CD4-positive, alpha-beta T cell (primary cell): ENCODE measurements around the gene NFIC. TPM values are rescaled to one million over a fixed set of nuclear protein-coding genes. Genes with fewer than 3 reads are reported as not detected.

ENCODE experiments used
- ATAC-seq: fragments of 200-7000 bp; cut with Tn5 transposase; one replicate; pipeline ENCODE4 v1.10.0; 2022; ENCODE audit warnings: mild to moderate bottlenecking; ENCODE audit not compliant: poor library complexity
- CTCF ChIA-PET: fragments of 350-600 bp; sonication (Branson Sonifier 250); formaldehyde crosslinking; loops from one replicate; lab custom pipeline; 2021; ENCODE audit warnings: antibody characterized with exemption, inconsistent platforms; lab: Charles Lee
- POLR2A ChIA-PET: fragments of 350-600 bp; sonication (Branson Sonifier 250); formaldehyde crosslinking; loops from one replicate; lab custom pipeline; 2021; ENCODE audit warnings: antibody characterized with exemption, inconsistent platforms; lab: Charles Lee
- DNase-seq, 14 experiments: peaks; one replicate each; pipeline ENCODE4 v3.0.0-alpha.2; 2013 to 2020; ENCODE audit warnings: mixed read lengths in 2 of 14
- H3K27ac ChIP-seq, 2 donors: one replicate each; pipeline versions ENCODE4 v1.5.1 to v1.7.0; 2013; ENCODE audit warnings: low read length in 2 of 2, low read depth in 1 of 2, mild to moderate bottlenecking in 1 of 2
- H3K27me3 ChIP-seq, 2 experiments: 1 replicate in 1 of 2; 2 replicates in 1 of 2; pipeline versions ENCODE4 v1.6.1 to v1.7.0; 2013; ENCODE audit warnings: low read length in 2 of 2, control low read depth in 1 of 2, mild to moderate bottlenecking in 1 of 2, moderate library complexity in 1 of 2; ENCODE audit not compliant: insufficient read depth in 2 of 2, control insufficient read depth in 1 of 2
- H3K36me3 ChIP-seq: one replicate; pipeline ENCODE4 v1.6.1; 2013; ENCODE audit warnings: low read length, control low read depth; ENCODE audit not compliant: insufficient read depth
- H3K4me1 ChIP-seq: one replicate; pipeline ENCODE4 v1.6.1; 2013; ENCODE audit warnings: low read length, control low read depth; ENCODE audit not compliant: insufficient read depth
- H3K4me3 ChIP-seq: one replicate; pipeline ENCODE4 v1.5.1; 2013; ENCODE audit warnings: mild to moderate bottlenecking, low read length, moderate library complexity
- H3K9me3 ChIP-seq, 2 experiments: 1 replicate in 1 of 2; 2 replicates in 1 of 2; pipeline versions ENCODE4 v1.6.1 to v1.7.0; 2013; ENCODE audit warnings: low read length in 2 of 2, mild to moderate bottlenecking in 2 of 2, control low read depth in 1 of 2, moderate library complexity in 1 of 2; ENCODE audit not compliant: control insufficient read depth in 1 of 2, insufficient read depth in 1 of 2
- H3K27ac Mint-ChIP-seq: one replicate; pipeline ENCODE4 v1.8.0; 2020; ENCODE audit warnings: mixed read lengths
- H3K27me3 Mint-ChIP-seq: one replicate; pipeline ENCODE4 v1.8.0; 2021; ENCODE audit warnings: mixed read lengths
- H3K36me3 Mint-ChIP-seq: one replicate; pipeline ENCODE4 v1.8.0; 2021; ENCODE audit warnings: low read depth, mixed read lengths
- H3K4me1 Mint-ChIP-seq: one replicate; pipeline ENCODE4 v1.8.0; 2021; ENCODE audit warnings: low read depth, mixed read lengths
- H3K4me3 Mint-ChIP-seq: one replicate; pipeline ENCODE4 v1.8.0; 2020; ENCODE audit warnings: mild to moderate bottlenecking, mixed read lengths
- H3K9me3 Mint-ChIP-seq: one replicate; pipeline ENCODE4 v1.8.0; 2020; ENCODE audit warnings: mixed read lengths
- intact Hi-C, 2 experiments: fragments of 100-400 bp; cut with DNase I in 1 of 2; cut with micrococcal nuclease in 1 of 2; formaldehyde crosslinking; loops; one replicate each; pipeline versions ENCODE4 v1.15.1 to v1.9.0; 2023 to 2025; cut with DNase I, micrococcal nuclease
- total RNA-seq, 174 experiments: library from RNA in 2 of 174; stranded (reverse) in 2 of 174; gene quantifications; one replicate each; pipeline ENCODE4 v1.2.3 and lab custom pipeline; 2021 to 2026
- TF ChIP-seq, protein P1 (sequence below): fragments of 200-600 bp; IDR thresholded peaks from one replicate; pipeline ENCODE4 v1.8.0; 2022; ENCODE audit warnings: antibody characterized with exemption, mild to moderate bottlenecking

Gene NFIC
- total RNA-seq, 2 experiments from 2014 or later, result 22.1 to 22.2 TPM

DNA sequence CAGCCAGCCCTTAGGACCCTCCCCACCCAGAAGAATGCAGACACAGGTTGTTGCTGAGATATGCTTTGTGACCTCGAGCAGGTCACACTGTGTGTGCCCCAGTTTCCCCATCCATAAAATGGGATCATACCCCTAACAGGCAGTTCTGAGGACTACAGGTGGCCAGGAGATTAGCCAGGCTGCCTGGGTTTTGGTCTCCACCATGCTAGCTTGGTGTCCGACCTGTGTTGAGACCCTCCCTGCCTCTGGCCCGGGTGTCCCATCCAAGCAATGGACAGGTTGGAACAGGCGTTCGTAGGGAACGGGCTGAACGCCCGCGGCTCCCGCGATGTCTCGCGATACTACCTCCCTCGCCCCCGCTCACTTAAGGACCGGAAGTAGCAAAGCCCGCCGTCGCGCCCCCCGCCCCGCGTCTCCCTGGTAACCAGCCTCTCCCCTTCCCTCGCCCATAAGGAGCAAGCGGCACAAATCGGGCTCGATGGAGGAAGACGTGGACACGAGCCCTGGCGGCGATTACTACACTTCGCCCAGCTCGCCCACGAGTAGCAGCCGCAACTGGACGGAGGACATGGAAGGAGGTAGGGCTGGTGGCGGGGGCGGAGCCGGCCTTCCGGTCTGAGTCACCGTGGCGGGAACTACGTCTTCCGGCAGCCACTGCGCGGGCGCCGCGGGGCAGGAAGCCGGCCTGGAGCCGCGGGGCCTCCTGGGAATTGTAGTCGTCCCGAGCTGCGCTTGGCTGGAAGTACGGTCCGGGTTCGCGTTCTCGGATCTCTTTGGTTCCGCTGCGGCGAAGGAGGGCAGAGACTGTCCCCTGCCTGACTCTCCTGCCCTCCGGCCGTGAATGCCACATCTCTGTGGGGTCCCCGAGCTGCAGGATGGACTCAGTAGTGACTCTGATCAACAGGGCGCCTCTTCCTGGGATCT, 68.5 kb downstream of the NFIC start:
- ATAC-seq (peak; percentile 94), DNase-seq (peak; percentile 88 to 97 (median 94))
- peaks cover 20% of the 10 kb centered on the region for H3K36me3 Mint-ChIP-seq
- POLR2A ChIA-PET, result interaction anchor here (0.7 to 1.2 kb wide), 5 partner anchors 10 to 328 kb away, joined by 3 to 5 read pairs (median 3); no protein-coding TSS in a partner anchor
- no peaks in the 10 kb centered on the region for H3K27me3 Mint-ChIP-seq
- TF ChIP-seq, protein P1, sequence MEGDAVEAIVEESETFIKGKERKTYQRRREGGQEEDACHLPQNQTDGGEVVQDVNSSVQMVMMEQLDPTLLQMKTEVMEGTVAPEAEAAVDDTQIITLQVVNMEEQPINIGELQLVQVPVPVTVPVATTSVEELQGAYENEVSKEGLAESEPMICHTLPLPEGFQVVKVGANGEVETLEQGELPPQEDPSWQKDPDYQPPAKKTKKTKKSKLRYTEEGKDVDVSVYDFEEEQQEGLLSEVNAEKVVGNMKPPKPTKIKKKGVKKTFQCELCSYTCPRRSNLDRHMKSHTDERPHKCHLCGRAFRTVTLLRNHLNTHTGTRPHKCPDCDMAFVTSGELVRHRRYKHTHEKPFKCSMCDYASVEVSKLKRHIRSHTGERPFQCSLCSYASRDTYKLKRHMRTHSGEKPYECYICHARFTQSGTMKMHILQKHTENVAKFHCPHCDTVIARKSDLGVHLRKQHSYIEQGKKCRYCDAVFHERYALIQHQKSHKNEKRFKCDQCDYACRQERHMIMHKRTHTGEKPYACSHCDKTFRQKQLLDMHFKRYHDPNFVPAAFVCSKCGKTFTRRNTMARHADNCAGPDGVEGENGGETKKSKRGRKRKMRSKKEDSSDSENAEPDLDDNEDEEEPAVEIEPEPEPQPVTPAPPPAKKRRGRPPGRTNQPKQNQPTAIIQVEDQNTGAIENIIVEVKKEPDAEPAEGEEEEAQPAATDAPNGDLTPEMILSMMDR, result no peak
- Histone ChIP-seq H3K9me3 (no peaks in the 10 kb centered on the region), H3K27ac (peak overlapping the region; percentile 92 to 94), H3K36me3 (peaks cover 9% of the 10 kb centered on the region), H3K27me3 (no peaks in the 10 kb centered on the region), H3K4me1 (peaks cover 16% of the 10 kb centered on the region), H3K4me3 (peak overlapping the region; percentile 79)
- intact Hi-C loops, result loop anchor here in 1 of 2 experiments (5.0 to 10.0 kb wide), 5 partner anchors 67 to 480 kb away; partner anchors contain the start of genes APBA3, DOHH, HMG20B and MRPL54
- peaks cover 17% of the 10 kb centered on the region for H3K4me1 Mint-ChIP-seq
- H3K4me3 Mint-ChIP-seq, result peak overlapping the region; percentile 97
- CTCF ChIA-PET, result interaction anchor here (1.0 to 1.5 kb wide), 2 partner anchors 92 to 159 kb away, joined by 3 to 4 read pairs; no protein-coding TSS in a partner anchor
- no peaks in the 10 kb centered on the region for H3K9me3 Mint-ChIP-seq
- peak overlapping the region; percentile 95 for H3K27ac Mint-ChIP-seq

DNA sequence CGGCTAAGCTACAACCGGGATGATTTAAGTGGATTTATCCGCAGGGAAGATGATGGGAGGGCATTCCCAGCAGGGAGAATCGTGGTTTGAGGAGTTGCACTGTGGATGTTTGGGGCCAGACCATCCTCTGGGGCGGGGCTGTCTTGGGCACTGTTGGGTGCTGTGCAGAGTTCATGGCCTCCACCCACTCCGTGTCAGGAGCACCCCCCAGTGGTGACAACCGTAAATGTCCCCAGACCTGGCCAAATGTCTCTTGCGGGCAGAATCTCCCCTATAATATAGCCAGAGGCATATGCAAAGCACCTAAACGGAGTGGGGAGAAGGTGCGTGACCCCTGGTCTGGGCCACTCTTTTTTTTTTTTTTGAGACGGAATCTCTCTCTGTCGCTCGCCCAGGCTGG, 73.7 kb downstream of the NFIC start:
- POLR2A ChIA-PET, result no interaction called here
- peak; percentile 53 for ATAC-seq
- intact Hi-C loops, result no loop called here

More for the DNA sequence above, 73.7 kb downstream of the NFIC start:
- Histone ChIP-seq H3K4me1 (peaks cover 10% of the 10 kb centered on the region), H3K27me3 (no peaks in the 10 kb centered on the region), H3K36me3 (peaks cover 12% of the 10 kb centered on the region), H3K27ac (no peak overlapping the region), H3K9me3 (no peaks in the 10 kb centered on the region), H3K4me3 (no peak overlapping the region)
- Mint-ChIP-seq H3K36me3 (peaks cover 19% of the 10 kb centered on the region), H3K27me3 (no peaks in the 10 kb centered on the region), H3K9me3 (no peaks in the 10 kb centered on the region), H3K4me1 (peaks cover 11% of the 10 kb centered on the region), H3K4me3 (no peak overlapping the region), H3K27ac (no peak overlapping the region)
- CTCF ChIA-PET, result interaction anchor here (1.1 to 2.1 kb wide), 2 partner anchors 106 to 113 kb away, joined by 5 read pairs; no protein-coding TSS in a partner anchor
- TF ChIP-seq, protein P1, result peak; percentile 45
- peak; percentile 32 to 74 (median 52) for DNase-seq
